GM03348 (cell line): ENCODE measurements around the gene SCGB1A1.
A peak's percentile ranks its signal among the peaks of the same experiment; 100 is the strongest.

Source experiments
- DNase-seq: peaks from one replicate; pipeline ENCODE4 v3.0.0; 2012; ENCODE audit warnings: low spot score

SCGB1A1 gene

GRCh38 chr11:62398011-62398994 lies 20.5 kb upstream of the SCGB1A1 start:
- DNase-seq: peak; percentile 41

GRCh38 chr11:62399172-62399877 lies 19.5 kb upstream of the SCGB1A1 start:
- no peak for DNase-seq

GRCh38 chr11:62399878-62400266 lies 19.0 kb upstream of the SCGB1A1 start:
- DNase-seq: no peak

- no peak for DNase-seq
Measured at GRCh38 chr11:62400281-62400680, 18.6 kb upstream of the SCGB1A1 start.

- DNase-seq: peak; percentile 94
Measured at GRCh38 chr11:62400760-62401159, 18.1 kb upstream of the SCGB1A1 start.

GRCh38 chr11:62401356-62401755 lies 17.5 kb upstream of the SCGB1A1 start:
- no peak for DNase-seq

GRCh38 chr11:62401811-62402210 lies 17.0 kb upstream of the SCGB1A1 start:
- no peak for DNase-seq

- DNase-seq: peak; percentile 72
Measured at GRCh38 chr11:62402226-62402959, 16.4 kb upstream of the SCGB1A1 start.

- DNase-seq: no peak
Measured at GRCh38 chr11:62402960-62403730, 15.7 kb upstream of the SCGB1A1 start.

GRCh38 chr11:62404435-62404834 lies 14.4 kb upstream of the SCGB1A1 start:
- DNase-seq: no peak

- DNase-seq: no peak
Measured at GRCh38 chr11:62404901-62405300, 13.9 kb upstream of the SCGB1A1 start.

GRCh38 chr11:62406034-62406433 lies 12.8 kb upstream of the SCGB1A1 start:
- no peak for DNase-seq

- DNase-seq: no peak
Measured at GRCh38 chr11:62409831-62410230, 9.0 kb upstream of the SCGB1A1 start.

- DNase-seq: no peak
Measured at GRCh38 chr11:62410972-62411371, 7.9 kb upstream of the SCGB1A1 start.

GRCh38 chr11:62411524-62411923 lies 7.3 kb upstream of the SCGB1A1 start:
- no peak for DNase-seq

- no peak for DNase-seq
Measured at GRCh38 chr11:62413060-62413696, 5.7 kb upstream of the SCGB1A1 start.

GRCh38 chr11:62416596-62416995 lies 2.2 kb upstream of the SCGB1A1 start:
- no peak for DNase-seq

GRCh38 chr11:62418136-62418535 lies 697 bp upstream of the SCGB1A1 start:
- DNase-seq: no peak

GRCh38 chr11:62419314-62419929 lies 589 bp downstream of the SCGB1A1 start:
- no peak for DNase-seq

GRCh38 chr11:62419943-62420342 lies 1.1 kb downstream of the SCGB1A1 start:
- DNase-seq: no peak

- no peak for DNase-seq
Measured at GRCh38 chr11:62420882-62421281, 2.0 kb downstream of the SCGB1A1 start.
